ENCODE measurements around the gene CD38. TPM values are rescaled to one million over a fixed set of nuclear protein-coding genes. Genes with fewer than 3 reads are reported as not detected.

CD38 gene
- total RNA-seq, 1 experiment from 2014 or later = 0.07 TPM

- no peak overlapping the region for H2AK5ac ChIP-seq (ENCODE audit: insufficient read length, low read length)
- H3K23ac ChIP-seq (ENCODE audit: insufficient read length, low read depth, low read length) = no peak overlapping the region
- H3K27ac ChIP-seq (ENCODE audit: insufficient read length, low read depth, low read length) = no peak overlapping the region
- H3K9ac ChIP-seq (ENCODE audit: extremely low read depth, insufficient read length, low read length) = no peak overlapping the region
- H3K27me3 ChIP-seq (ENCODE audit: insufficient read depth, low read length) = no peaks in the 10 kb centered on the region
- no peak overlapping the region for H4K91ac ChIP-seq (ENCODE audit: insufficient read length, low read depth, low read length)
- H3K4me2 ChIP-seq (ENCODE audit: insufficient read depth, insufficient read length, low read length) = no peak overlapping the region
- WGBS (ENCODE audit: extremely low coverage, insufficient read length, low lambda C conversion rate) = no CpG with 5 or more reads among the region's 3 CpGs
- H3K4me3 Mint-ChIP-seq = no peak overlapping the region
- no peak overlapping the region for H3T11ph ChIP-seq (ENCODE audit: low read length)
- no peak for DNase-seq
- no peak overlapping the region for H3K4ac ChIP-seq (ENCODE audit: low read depth, low read length)
- no peaks in the 10 kb centered on the region for H3K9me3 ChIP-seq (ENCODE audit: control insufficient read depth, low read depth, low read length)
- H3K9me3 Mint-ChIP-seq = peaks cover 11 to 12% of the 10 kb centered on the region in 2 experiments
- no peak overlapping the region for H3K27ac Mint-ChIP-seq
- no peak overlapping the region for H3K14ac ChIP-seq (ENCODE audit: insufficient read depth, low read length)
- H2BK120ac ChIP-seq (ENCODE audit: low read depth, low read length, poor library complexity, severe bottlenecking) = no peak overlapping the region
- H4K20me1 ChIP-seq (ENCODE audit: control insufficient read depth, insufficient read depth, insufficient read length) = no peaks in the 10 kb centered on the region
- peaks cover 2 to 17% (median 10%) of the 10 kb centered on the region in 3 experiments; a peak in 6 of 7 replicates for H3K36me3 Mint-ChIP-seq (ENCODE audit: insufficient read depth in 1 of 3, low read depth in 3 of 3)
- no peak overlapping the region for H4K5ac ChIP-seq (ENCODE audit: insufficient read length, low read depth, low read length)
- no peaks in the 10 kb centered on the region for H3K4me1 ChIP-seq (ENCODE audit: insufficient read depth, low read length)
- no peak overlapping the region for H4K8ac ChIP-seq (replicated peaks; ENCODE audit: insufficient read length, low read depth, low read length)
- peaks cover 0 to 3% of the 10 kb centered on the region in 2 experiments; a peak in 1 of 4 replicates for H3K4me1 Mint-ChIP-seq
- no peaks in the 10 kb centered on the region for H3K79me2 ChIP-seq (ENCODE audit: insufficient read depth, low read length)
- H2BK12ac ChIP-seq (ENCODE audit: insufficient read length, low read depth, low read length) = no peak overlapping the region
- H3K23me2 ChIP-seq (ENCODE audit: insufficient read length, low read depth, low read length, poor library complexity, severe bottlenecking) = no peaks in the 10 kb centered on the region
- H3K56ac ChIP-seq (ENCODE audit: insufficient read length, low read depth, low read length) = no peak overlapping the region
- H3K27me3 Mint-ChIP-seq (ENCODE audit: low read depth) = peaks cover 3% of the 10 kb centered on the region
- no peak overlapping the region for H2BK20ac ChIP-seq (ENCODE audit: low read depth, low read length, poor library complexity, severe bottlenecking)
- no peak for TF ChIP-seq CTCF (conservative IDR thresholded peaks at IDR 0.05)
- H2AFZ ChIP-seq (ENCODE audit: low read length) = no peak overlapping the region
- H2BK15ac ChIP-seq (ENCODE audit: low read depth, low read length) = no peak overlapping the region
- no peak overlapping the region for H3K18ac ChIP-seq (ENCODE audit: insufficient read length, low read depth, low read length)
- H3K79me1 ChIP-seq (ENCODE audit: insufficient read depth, low read depth, low read length, poor library complexity, severe bottlenecking) = no peaks in the 10 kb centered on the region
- no peak overlapping the region for H2BK5ac ChIP-seq (ENCODE audit: insufficient read length, low read length)
These were observed 99.9 kb downstream of the CD38 start for GRCh38 chr4:15878011-15878410.

Data from H9 (cell line).